SW 1271 (cell line): Measurements from ENCODE around the gene CFAP45.

Source experiments
- DNase-seq, 2 experiments: peaks; one replicate each; lab custom pipeline; 2025; lab: John Stamatoyannopoulos, UW

The CFAP45 gene

GRCh38 chr1:159851407-159851806 is 48.6 kb downstream of the CFAP45 start:
- DNase-seq: no peak

- DNase-seq: no peak
Measured at GRCh38 chr1:159849626-159850366, 50.2 kb downstream of the CFAP45 start.

- DNase-seq: no peak
Measured at GRCh38 chr1:159848326-159848725, 51.6 kb downstream of the CFAP45 start.

- DNase-seq: no peak
Measured at GRCh38 chr1:159847231-159847630, 52.7 kb downstream of the CFAP45 start.

- DNase-seq: no peak
Measured at GRCh38 chr1:159845751-159846629, 54.0 kb downstream of the CFAP45 start.

- no peak for DNase-seq
Measured at GRCh38 chr1:159843459-159843858, 56.5 kb downstream of the CFAP45 start.

GRCh38 chr1:159841749-159842148 is 58.2 kb downstream of the CFAP45 start:
- no peak for DNase-seq

GRCh38 chr1:159839116-159839849 is 60.7 kb downstream of the CFAP45 start:
- no peak for DNase-seq

- DNase-seq: no peak
Measured at GRCh38 chr1:159838715-159839114, 61.2 kb downstream of the CFAP45 start.

GRCh38 chr1:159835862-159836525 is 64.0 kb downstream of the CFAP45 start:
- no peak for DNase-seq

GRCh38 chr1:159835356-159835755 is 64.6 kb downstream of the CFAP45 start:
- DNase-seq: no peak

- DNase-seq: no peak
Measured at GRCh38 chr1:159832309-159832708, 67.7 kb downstream of the CFAP45 start.

GRCh38 chr1:159831412-159832141 is 68.4 kb downstream of the CFAP45 start:
- no peak for DNase-seq

- no peak for DNase-seq
Measured at GRCh38 chr1:159830722-159831121, 69.2 kb downstream of the CFAP45 start.

GRCh38 chr1:159829822-159830465 is 70.0 kb downstream of the CFAP45 start:
- no peak for DNase-seq

GRCh38 chr1:159829273-159829634 is 70.7 kb downstream of the CFAP45 start:
- DNase-seq: no peak

GRCh38 chr1:159828581-159829272 is 71.2 kb downstream of the CFAP45 start:
- no peak for DNase-seq

- DNase-seq: no peak
Measured at GRCh38 chr1:159828176-159828575, 71.8 kb downstream of the CFAP45 start.

- DNase-seq: no peak
Measured at GRCh38 chr1:159827549-159827948, 72.4 kb downstream of the CFAP45 start.

GRCh38 chr1:159827102-159827490 is 72.9 kb downstream of the CFAP45 start:
- no peak for DNase-seq
